HepG2 (cell line): Measurements from ENCODE around the gene CEP20. TPM values are rescaled to one million over a fixed set of nuclear protein-coding genes. Genes with fewer than 3 reads are reported as not detected.

ENCODE experiments used
- EP300 ChIP-seq, 3 experiments: sonication (generic) in 1 of 3; formaldehyde crosslinking in 1 of 3; IDR thresholded peaks; 2 replicates each; pipeline versions ENCODE4 v1.5.1 to v1.6.1; 2011 to 2020; ENCODE audit warnings: low read depth in 2 of 3, low read length in 2 of 3, borderline replicate concordance in 1 of 3, improper control_type of control experiment in 1 of 3, mild to moderate bottlenecking in 1 of 3, missing genetic modification reagents in 1 of 3, moderate library complexity in 1 of 3
- ESRRA ChIP-seq: sonication (generic); formaldehyde crosslinking; IDR thresholded peaks from 2 replicates; pipeline ENCODE4 v1.5.1; 2020; ENCODE audit warnings: mild to moderate bottlenecking, low read depth, missing genetic modification reagents
- FOXP4 ChIP-seq: sonication (generic); formaldehyde crosslinking; IDR thresholded peaks from 2 replicates; pipeline ENCODE4 v1.4.0; 2020; ENCODE audit warnings: missing genetic modification reagents
- IRF9 ChIP-seq: sonication (generic); formaldehyde crosslinking; IDR thresholded peaks from 2 replicates; pipeline ENCODE4 v1.8.0; 2022; ENCODE audit warnings: missing genetic modification reagents, mild to moderate bottlenecking, borderline replicate concordance
- MATR3 ChIP-seq: sonication (generic); formaldehyde crosslinking; IDR thresholded peaks from 2 replicates; pipeline ENCODE4 v1.4.0; 2020; ENCODE audit warnings: missing genetic modification reagents
- MEIS1 ChIP-seq: sonication (generic); formaldehyde crosslinking; IDR thresholded peaks from 2 replicates; pipeline ENCODE4 v1.9.0; 2021; ENCODE audit warnings: mild to moderate bottlenecking, missing genetic modification reagents, moderate library complexity, borderline replicate concordance
- MYNN ChIP-seq: sonication (generic); formaldehyde crosslinking; IDR thresholded peaks from 2 replicates; pipeline ENCODE4 v1.4.0; 2020; ENCODE audit warnings: mild to moderate bottlenecking, low read depth, missing genetic modification reagents
- NBN ChIP-seq: fragments of 450-650 bp; conservative IDR thresholded peaks from 2 replicates; pipeline ENCODE4 v1.6.1; 2017
- NCOA5 ChIP-seq: sonication (generic); formaldehyde crosslinking; IDR thresholded peaks from 2 replicates; pipeline ENCODE4 v1.4.0; 2020; ENCODE audit warnings: missing genetic modification reagents
- NFAT5 ChIP-seq: sonication (generic); formaldehyde crosslinking; IDR thresholded peaks from 2 replicates; pipeline ENCODE4 v1.4.0; 2020; ENCODE audit warnings: missing genetic modification reagents
- TEAD2 ChIP-seq: sonication (generic); formaldehyde crosslinking; IDR thresholded peaks from 2 replicates; pipeline ENCODE4 v1.9.0; 2021; ENCODE audit warnings: missing genetic modification reagents
- THAP11 ChIP-seq: IDR thresholded peaks from 2 replicates; pipeline ENCODE4 v1.6.1; 2016; ENCODE audit warnings: missing biosample characterization, missing genetic modification reagents
- THRA ChIP-seq: sonication (generic); formaldehyde crosslinking; IDR thresholded peaks from 2 replicates; pipeline ENCODE4 v1.4.0; 2020; ENCODE audit warnings: missing genetic modification reagents, borderline replicate concordance
- YEATS4 ChIP-seq: sonication (generic); formaldehyde crosslinking; IDR thresholded peaks from 2 replicates; pipeline ENCODE4 v1.4.0; 2020; ENCODE audit warnings: missing genetic modification reagents, borderline replicate concordance
- YY1 ChIP-seq: IDR thresholded peaks from 2 replicates; pipeline ENCODE4 v1.6.1; 2011; ENCODE audit warnings: low read length, low read depth, moderate library complexity, mild to moderate bottlenecking; ENCODE audit not compliant: insufficient read depth, insufficient replicate concordance
- ZNF446 ChIP-seq: sonication (generic); formaldehyde crosslinking; IDR thresholded peaks from 2 replicates; pipeline ENCODE4 v1.5.0; 2020; ENCODE audit warnings: mild to moderate bottlenecking, missing genetic modification reagents
- ZNF644 ChIP-seq: IDR thresholded peaks from 2 replicates; pipeline ENCODE4 v1.6.1; 2016; ENCODE audit warnings: low read depth
- ZNF878 ChIP-seq: sonication (generic); formaldehyde crosslinking; IDR thresholded peaks from 2 replicates; pipeline ENCODE4 v1.8.1; 2023; ENCODE audit warnings: mild to moderate bottlenecking, missing genetic modification reagents, moderate library complexity
- polyA plus RNA-seq, 8 experiments: library from polyadenylated mRNA; depleted of rRNA in 3 of 8; stranded (reverse) in 7 of 8; unstranded in 1 of 8; fragments of >200 nt; fragmentation: Illumina TruSeq in 4 of 8; extraction: Trizol in 4 of 8; gene quantifications; 2 replicates each; pipeline versions ENCODE4 v1.2.1 to v1.2.3, GENCODE V29; 2011 to 2016; ENCODE audit warnings: low read depth in 4 of 8, missing spikeins in 1 of 8, mixed read lengths in 1 of 8; ENCODE audit not compliant: insufficient read depth in 1 of 8
- total RNA-seq, 5 experiments: library from RNA; depleted of rRNA; stranded (reverse); fragments of >200 nt; fragmentation: Illumina TruSeq; extraction: Trizol; gene quantifications; 2 replicates each; pipeline ENCODE4 v1.2.3, GENCODE V29; 2016; ENCODE audit warnings: low read depth in 1 of 5
- TF ChIP-seq, protein P1 (sequence below): sonication (generic); formaldehyde crosslinking; IDR thresholded peaks from 2 replicates; pipeline ENCODE4 v1.5.1; 2020; ENCODE audit warnings: missing genetic modification reagents, mild to moderate bottlenecking, borderline replicate concordance

Gene CEP20
- total and polyA plus RNA-seq, 2 of the 13 experiments (the other 11 are each of a cell fraction or from before 2014, with no cell fraction given), result 53.0 to 54.1 TPM

DNA sequence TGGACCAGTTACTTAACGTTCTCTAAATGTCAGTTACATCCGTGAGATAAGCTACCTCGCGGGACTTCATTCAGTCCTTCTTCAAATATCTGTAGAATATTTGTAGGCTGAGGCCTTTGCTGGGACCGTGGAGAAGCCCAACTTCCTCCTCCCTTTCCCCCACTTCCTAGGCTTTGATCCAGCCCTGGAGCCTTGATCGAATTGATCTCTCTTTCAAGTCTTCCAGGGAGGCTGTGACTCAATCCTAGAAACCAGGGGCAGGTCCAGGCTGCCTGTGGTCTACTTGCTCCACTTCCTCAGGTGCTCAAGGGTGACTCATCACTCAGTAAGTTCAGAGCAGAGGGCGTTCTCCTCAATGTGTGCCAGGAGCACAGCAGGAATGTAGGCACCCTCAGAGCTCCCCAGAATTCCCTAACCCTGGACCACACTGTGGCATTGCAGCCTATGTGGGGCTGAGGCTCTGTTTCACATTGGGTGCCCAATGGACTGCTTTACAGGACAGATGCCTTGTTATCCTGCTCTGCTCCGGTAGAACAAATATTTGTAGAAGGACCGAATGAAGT is 11.2 kb upstream of the CEP20 start (continued):
- TF ChIP-seq, protein P1, sequence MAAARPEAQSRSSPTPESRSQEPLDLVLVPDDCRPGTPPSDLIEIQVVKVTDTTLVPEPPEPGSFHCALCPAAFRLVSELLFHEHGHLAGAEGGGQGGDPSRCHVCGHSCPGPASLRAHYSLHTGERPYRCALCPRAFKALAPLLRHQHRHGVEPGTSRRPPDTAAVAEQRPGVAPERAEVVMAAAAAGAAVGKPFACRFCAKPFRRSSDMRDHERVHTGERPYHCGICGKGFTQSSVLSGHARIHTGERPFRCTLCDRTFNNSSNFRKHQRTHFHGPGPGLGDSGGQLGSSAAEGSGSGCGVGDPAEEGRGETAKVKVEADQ (CRISPR knock-in tag), result no peak
- TF ChIP-seq YY1, result no peak
- TF ChIP-seq EP300 (IDR thresholded peaks at IDR 0.05; ENCODE audit: low read depth in 2 of 2, low read length in 2 of 2), result peak in 1 of 2 experiments; percentile 79; a peak in 2 of 4 replicates
- TF ChIP-seq EP300 (CRISPR knock-in tag; IDR thresholded peaks at IDR 0.05; ENCODE audit: borderline replicate concordance), result peak; percentile 77; the same call in 1 of the 2 replicates
- TF ChIP-seq IRF9, result no peak; the same call in 1 of the 2 replicates
- TF ChIP-seq NCOA5 (CRISPR knock-in tag), result no peak
- TF ChIP-seq MATR3 (CRISPR knock-in tag), result no peak
- TF ChIP-seq NFAT5, result peak; percentile 44; the same call in 1 of the 2 replicates
- TF ChIP-seq ZNF878 (CRISPR knock-in tag), result no peak
- TF ChIP-seq FOXP4 (CRISPR knock-in tag), result 0 out of 2 replicates have a peak, but pooled peaks have one; percentile 34
- peak; percentile 53; the same call in 1 of the 2 replicates for TF ChIP-seq THAP11
- TF ChIP-seq THRA (CRISPR knock-in tag), result peak; percentile 66; the same call in 1 of the 2 replicates
- TF ChIP-seq TEAD2, result no peak
- no peak for TF ChIP-seq ZNF446 (CRISPR knock-in tag)
- no peak for TF ChIP-seq MYNN (CRISPR knock-in tag)
- TF ChIP-seq ESRRA, result no peak
- TF ChIP-seq NBN, result no peak
- TF ChIP-seq MEIS1 (CRISPR knock-in tag), result no peak
- TF ChIP-seq YEATS4 (CRISPR knock-in tag), result no peak
- TF ChIP-seq ZNF644, result no peak
